HUES64 (cell line): Measurements from ENCODE around the gene LTBP2.
"Not testable (repeated sequence)": the region's sequence is repeated elsewhere in the genome, so short reads cannot be mapped to it uniquely, and the experiment has no call there.

ENCODE experiments used
- H3K27ac ChIP-seq: 2 replicates; pipeline ENCODE4 v1.7.0; 2013; ENCODE audit warnings: low read depth, low read length, inconsistent platforms
- H3K27me3 ChIP-seq: 2 replicates; pipeline ENCODE4 v1.6.1; 2013; ENCODE audit warnings: mild to moderate bottlenecking, low read length; ENCODE audit not compliant: insufficient read depth
- H3K36me3 ChIP-seq: 2 replicates; pipeline ENCODE4 v1.6.1; 2013; ENCODE audit warnings: mild to moderate bottlenecking, low read length; ENCODE audit not compliant: insufficient read depth
- H3K4me1 ChIP-seq: 2 replicates; pipeline ENCODE4 v1.6.1; 2013; ENCODE audit warnings: mild to moderate bottlenecking, low read length, moderate library complexity; ENCODE audit not compliant: insufficient read depth
- H3K4me3 ChIP-seq: 2 replicates; pipeline ENCODE4 v1.5.1; 2013; ENCODE audit warnings: mild to moderate bottlenecking, low read length, moderate library complexity
- H3K9ac ChIP-seq: 2 replicates; pipeline ENCODE4 v1.6.1; 2013; ENCODE audit warnings: mild to moderate bottlenecking, low read depth, low read length
- H3K9me3 ChIP-seq: 2 replicates; pipeline ENCODE4 v1.6.1; 2013; ENCODE audit warnings: low read depth, low read length; ENCODE audit not compliant: insufficient read depth
- WGBS: fragments of 150-250, 120-280 bp; methylation state at CpG from one replicate; pipeline ENCODE4 v1.1.7; 2013; ENCODE audit warnings: missing lambda C conversion rate; 5-methylcytosine and 5-hydroxymethylcytosine counted together

The LTBP2 gene

GRCh38 chr14:74546416-74546815 lies 65.6 kb downstream of the LTBP2 start:
- WGBS = 64% methylated on average over 11 of the region's 11 CpGs
- Histone ChIP-seq H3K4me1 (0 out of 2 replicates have a peak, but pooled peaks cover 3% of the 10 kb centered on the region), H3K9me3 (no peaks in the 10 kb centered on the region), H3K9ac (no peak overlapping the region), H3K27ac (no peak overlapping the region), H3K4me3 (no peak overlapping the region), H3K36me3 (no peaks in the 10 kb centered on the region), H3K27me3 (no peaks in the 10 kb centered on the region)

- H3K9ac ChIP-seq = no peak overlapping the region
- H3K4me1 ChIP-seq = no peaks in the 10 kb centered on the region
- H3K27ac ChIP-seq = no peak overlapping the region
- H3K27me3 ChIP-seq = no peaks in the 10 kb centered on the region
- WGBS = 89% methylated on average over 4 of the region's 4 CpGs
- H3K9me3 ChIP-seq = no peaks in the 10 kb centered on the region
- H3K36me3 ChIP-seq = no peaks in the 10 kb centered on the region
- H3K4me3 ChIP-seq = no peak overlapping the region
Observed at GRCh38 chr14:74545386-74545785, 66.7 kb downstream of the LTBP2 start.

GRCh38 chr14:74543771-74544438 lies 68.1 kb downstream of the LTBP2 start:
- Histone ChIP-seq H3K27ac (no peak overlapping the region), H3K9ac (no peak overlapping the region), H3K4me3 (no peak overlapping the region), H3K36me3 (no peaks in the 10 kb centered on the region), H3K9me3 (no peaks in the 10 kb centered on the region), H3K27me3 (no peaks in the 10 kb centered on the region), H3K4me1 (no peaks in the 10 kb centered on the region)
- WGBS = 91% methylated on average over 5 of the region's 5 CpGs

- Histone ChIP-seq H3K27me3 (no peaks in the 10 kb centered on the region), H3K9me3 (no peaks in the 10 kb centered on the region), H3K36me3 (no peaks in the 10 kb centered on the region), H3K27ac (no peak overlapping the region), H3K9ac (no peak overlapping the region), H3K4me1 (no peaks in the 10 kb centered on the region), H3K4me3 (no peak overlapping the region)
- WGBS = 85% methylated on average over 10 of the region's 10 CpGs
Observed at GRCh38 chr14:74542056-74542685, 69.9 kb downstream of the LTBP2 start.

- Histone ChIP-seq H3K9me3 (no peaks in the 10 kb centered on the region), H3K27ac (no peak overlapping the region), H3K9ac (no peak overlapping the region), H3K4me1 (no peaks in the 10 kb centered on the region), H3K4me3 (no peak overlapping the region), H3K36me3 (no peaks in the 10 kb centered on the region), H3K27me3 (no peaks in the 10 kb centered on the region)
- 87% methylated on average over 3 of the region's 3 CpGs for WGBS
Observed at GRCh38 chr14:74541225-74541624, 70.8 kb downstream of the LTBP2 start.

GRCh38 chr14:74539503-74539902 lies 72.5 kb downstream of the LTBP2 start:
- Histone ChIP-seq H3K36me3 (no peaks in the 10 kb centered on the region), H3K4me1 (no peaks in the 10 kb centered on the region), H3K9ac (no peak overlapping the region), H3K27ac (no peak overlapping the region), H3K27me3 (no peaks in the 10 kb centered on the region), H3K4me3 (no peak overlapping the region), H3K9me3 (no peaks in the 10 kb centered on the region)
- WGBS = 74% methylated on average over 4 of the region's 4 CpGs

GRCh38 chr14:74538411-74539391 lies 73.3 kb downstream of the LTBP2 start:
- 92% methylated on average over 10 of the region's 11 CpGs for WGBS
- Histone ChIP-seq H3K36me3 (no peaks in the 10 kb centered on the region), H3K27me3 (no peaks in the 10 kb centered on the region), H3K4me3 (no peak overlapping the region), H3K27ac (no peak overlapping the region), H3K9ac (no peak overlapping the region), H3K9me3 (no peaks in the 10 kb centered on the region), H3K4me1 (no peaks in the 10 kb centered on the region)

GRCh38 chr14:74536336-74536735 lies 75.7 kb downstream of the LTBP2 start:
- H3K36me3 ChIP-seq, H3K4me3 ChIP-seq, H3K9me3 ChIP-seq, H3K27ac ChIP-seq, H3K9ac ChIP-seq, H3K27me3 ChIP-seq, H3K4me1 ChIP-seq: not testable (repeated sequence)
- 100% methylated on average over 3 of the region's 3 CpGs for WGBS

- Histone ChIP-seq H3K36me3 (no peaks in the 10 kb centered on the region), H3K9ac (no peak overlapping the region), H3K27me3 (no peaks in the 10 kb centered on the region), H3K9me3 (no peaks in the 10 kb centered on the region), H3K4me3 (no peak overlapping the region), H3K4me1 (no peaks in the 10 kb centered on the region), H3K27ac (no peak overlapping the region)
- WGBS = 84% methylated on average over 10 of the region's 10 CpGs
Observed at GRCh38 chr14:74535756-74536325, 76.2 kb downstream of the LTBP2 start.

- no peak overlapping the region for H3K27ac ChIP-seq
- H3K9me3 ChIP-seq = no peaks in the 10 kb centered on the region
- no peaks in the 10 kb centered on the region for H3K27me3 ChIP-seq
- H3K4me3 ChIP-seq = no peak overlapping the region
- 94% methylated on average over 7 of the region's 7 CpGs for WGBS
- H3K4me1 ChIP-seq = no peaks in the 10 kb centered on the region
- H3K36me3 ChIP-seq = no peaks in the 10 kb centered on the region
- no peak overlapping the region for H3K9ac ChIP-seq
Observed at GRCh38 chr14:74533576-74533975, 78.5 kb downstream of the LTBP2 start.

GRCh38 chr14:74532246-74532645 lies 79.8 kb downstream of the LTBP2 start:
- WGBS = 95% methylated on average over 10 of the region's 10 CpGs
- H3K36me3 ChIP-seq = no peaks in the 10 kb centered on the region
- H3K4me1 ChIP-seq = no peaks in the 10 kb centered on the region
- H3K9ac ChIP-seq = no peak overlapping the region
- H3K9me3 ChIP-seq = no peaks in the 10 kb centered on the region
- H3K27me3 ChIP-seq = no peaks in the 10 kb centered on the region
- no peak overlapping the region for H3K27ac ChIP-seq
- no peak overlapping the region for H3K4me3 ChIP-seq
